ENCODE data around the gene SHC1.

Gene SHC1

DNA sequence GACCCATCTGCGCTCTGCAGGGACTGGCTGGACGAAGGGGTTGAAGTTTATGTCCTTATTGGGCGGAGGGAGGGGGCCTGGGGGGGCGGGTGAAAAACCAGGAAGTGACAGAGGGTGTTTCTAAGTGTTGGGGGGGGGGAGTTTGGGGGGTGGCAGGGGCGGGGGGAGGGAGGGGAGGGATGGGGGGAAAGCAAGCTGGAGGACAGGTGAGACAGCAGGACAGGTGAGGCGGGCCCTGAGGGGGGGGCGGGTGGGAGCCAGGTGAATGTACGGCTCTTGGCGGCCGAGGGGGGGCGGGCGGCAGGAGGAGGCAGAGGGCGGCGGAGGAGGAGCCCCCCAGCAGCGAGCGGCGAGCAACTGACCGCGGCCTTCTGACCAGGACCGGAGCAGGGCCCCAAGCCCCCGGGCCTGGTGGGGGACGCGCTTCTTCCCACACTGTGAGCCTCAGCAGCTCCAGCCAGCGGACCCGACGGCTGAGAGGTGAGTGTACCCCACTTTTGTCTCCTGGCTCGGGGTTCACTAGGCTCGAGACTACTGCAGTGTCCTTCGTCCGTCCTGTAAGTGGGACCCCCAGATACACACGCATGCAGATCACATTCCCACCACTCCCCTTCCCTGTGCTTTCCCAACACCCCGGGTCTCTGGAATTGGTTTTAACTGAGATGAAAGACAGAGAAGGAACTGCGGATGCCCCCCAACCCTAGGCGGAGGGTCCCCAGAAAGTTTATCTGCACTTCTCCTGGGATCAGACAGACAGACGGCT, 32.1 kb upstream of the SHC1 start, which contains the start of gene ZBTB7B:
Gene ZBTB7B, plus strand, starts transcription at position 339 of the 763 bp plus-strand sequence. CDS start 11,859 bp downstream, outside the sequence.
- DNase-seq (ENCODE audit: low read depth): no peak
- TF ChIP-seq, protein P1, sequence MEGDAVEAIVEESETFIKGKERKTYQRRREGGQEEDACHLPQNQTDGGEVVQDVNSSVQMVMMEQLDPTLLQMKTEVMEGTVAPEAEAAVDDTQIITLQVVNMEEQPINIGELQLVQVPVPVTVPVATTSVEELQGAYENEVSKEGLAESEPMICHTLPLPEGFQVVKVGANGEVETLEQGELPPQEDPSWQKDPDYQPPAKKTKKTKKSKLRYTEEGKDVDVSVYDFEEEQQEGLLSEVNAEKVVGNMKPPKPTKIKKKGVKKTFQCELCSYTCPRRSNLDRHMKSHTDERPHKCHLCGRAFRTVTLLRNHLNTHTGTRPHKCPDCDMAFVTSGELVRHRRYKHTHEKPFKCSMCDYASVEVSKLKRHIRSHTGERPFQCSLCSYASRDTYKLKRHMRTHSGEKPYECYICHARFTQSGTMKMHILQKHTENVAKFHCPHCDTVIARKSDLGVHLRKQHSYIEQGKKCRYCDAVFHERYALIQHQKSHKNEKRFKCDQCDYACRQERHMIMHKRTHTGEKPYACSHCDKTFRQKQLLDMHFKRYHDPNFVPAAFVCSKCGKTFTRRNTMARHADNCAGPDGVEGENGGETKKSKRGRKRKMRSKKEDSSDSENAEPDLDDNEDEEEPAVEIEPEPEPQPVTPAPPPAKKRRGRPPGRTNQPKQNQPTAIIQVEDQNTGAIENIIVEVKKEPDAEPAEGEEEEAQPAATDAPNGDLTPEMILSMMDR (IDR thresholded peaks at IDR 0.05; ENCODE audit: control insufficient read depth, extremely low read depth, insufficient read depth): no peak
- H3K4me3 ChIP-seq (ENCODE audit: low read depth, low read length): peak within 1 kb of the TSS; percentile 67

GRCh38 chr1:155001675-155002463, 31.3 kb upstream of the SHC1 start:
- TF ChIP-seq, protein P1 (IDR thresholded peaks at IDR 0.05; ENCODE audit: control insufficient read depth, extremely low read depth, insufficient read depth): peak; percentile 33; the same call in 1 of the 2 replicates
- peak overlapping the region; percentile 65 for H3K4me3 ChIP-seq (ENCODE audit: low read depth, low read length)
- peak; percentile 98 for DNase-seq (ENCODE audit: low read depth)

DNA sequence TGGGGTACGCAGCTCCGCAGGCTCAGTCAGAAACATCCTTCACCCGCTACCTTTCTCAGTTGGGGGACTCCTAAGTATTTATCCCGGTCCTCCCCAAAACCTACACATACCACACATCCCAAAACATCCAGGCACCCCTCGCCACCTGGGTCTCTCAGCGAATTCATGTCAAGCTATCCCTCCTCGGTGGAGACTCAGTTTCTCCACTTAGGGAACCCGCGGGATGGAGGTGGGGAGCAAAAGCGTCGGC, 30.8 kb upstream of the SHC1 start:
- TF ChIP-seq, protein P1 (IDR thresholded peaks at IDR 0.05; ENCODE audit: control insufficient read depth, extremely low read depth, insufficient read depth): no peak

DNA sequence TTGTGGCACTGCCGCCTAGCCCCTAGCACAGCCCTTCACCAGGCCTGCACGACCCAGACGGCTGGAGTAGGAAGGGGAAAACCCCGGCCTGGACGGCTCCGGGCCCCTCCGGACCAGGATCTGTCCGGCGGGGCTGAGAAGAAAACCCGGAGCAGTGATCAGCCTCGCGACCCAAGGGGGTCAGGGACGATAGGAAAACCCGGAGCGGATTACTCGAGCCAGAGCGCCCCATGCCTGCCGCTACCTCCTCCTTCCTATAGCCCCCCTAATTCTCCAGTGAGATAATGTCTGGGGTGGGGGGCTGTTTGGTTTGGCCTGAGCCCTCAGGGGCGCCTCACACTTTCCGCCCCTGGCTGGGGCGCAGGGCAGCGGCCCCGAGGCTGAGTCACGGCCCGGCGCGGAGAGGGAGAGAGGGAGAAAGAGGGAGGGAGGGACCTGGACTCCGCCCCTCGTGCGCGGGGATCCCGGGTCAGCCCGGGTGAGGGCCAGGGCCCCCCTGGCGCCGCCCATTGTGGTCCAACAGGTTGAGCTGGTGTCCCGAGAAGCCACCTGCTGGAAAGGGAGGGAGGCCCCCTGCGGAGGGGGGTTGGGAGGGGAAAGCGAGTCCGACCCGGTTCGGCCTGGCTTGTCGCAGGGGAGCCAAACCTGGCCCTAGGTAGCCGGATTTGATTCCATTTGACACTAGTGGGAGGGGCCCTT, 30.3 kb upstream of the SHC1 start:
- peak; percentile 97 for DNase-seq (ENCODE audit: low read depth)
- peak overlapping the region; percentile 65 for H3K4me3 ChIP-seq (ENCODE audit: low read depth, low read length)
- TF ChIP-seq, protein P1 (IDR thresholded peaks at IDR 0.05; ENCODE audit: control insufficient read depth, extremely low read depth, insufficient read depth): peak; percentile 10; the same call in 1 of the 2 replicates

More for the DNA sequence above, 30.8 kb upstream of the SHC1 start:
- H3K4me3 ChIP-seq (ENCODE audit: low read depth, low read length): peak overlapping the region; percentile 65
- no peak for DNase-seq (ENCODE audit: low read depth)

GRCh38 chr1:155000411-155000725, 29.8 kb upstream of the SHC1 start:
- TF ChIP-seq, protein P1 (IDR thresholded peaks at IDR 0.05; ENCODE audit: control insufficient read depth, extremely low read depth, insufficient read depth): no peak
- no peak for DNase-seq (ENCODE audit: low read depth)
- H3K4me3 ChIP-seq (ENCODE audit: low read depth, low read length): peak overlapping the region; percentile 65

- peak overlapping the region; percentile 65 for H3K4me3 ChIP-seq (ENCODE audit: low read depth, low read length)
- no peak for DNase-seq (ENCODE audit: low read depth)
- TF ChIP-seq, protein P1 (IDR thresholded peaks at IDR 0.05; ENCODE audit: control insufficient read depth, extremely low read depth, insufficient read depth): no peak
Measured at GRCh38 chr1:154999571-155000410, 29.2 kb upstream of the SHC1 start.

Data from LNCaP clone FGC (cell line).